RCC 7860 (cell line): Measurements from ENCODE around the gene ZBTB9.
"Not testable (repeated sequence)": the region's sequence is repeated elsewhere in the genome, so short reads cannot be mapped to it uniquely, and the experiment has no call there.

ENCODE experiments used
- DNase-seq: peaks from one replicate; pipeline ENCODE4 v3.0.0-alpha.2; 2015; ENCODE audit warnings: low spot score
- FAIRE-seq: peaks from 2 replicates; lab custom pipeline; 2012; peaks lifted over from hg19 to GRCh38; lab: Jason Lieb, UNC

Gene ZBTB9

GRCh38 chr6:33455051-33455450 is 675 bp downstream of the ZBTB9 start:
- DNase-seq (no peak), FAIRE-seq (no peak)

GRCh38 chr6:33456156-33456555 is 1.8 kb downstream of the ZBTB9 start:
- DNase-seq (no peak), FAIRE-seq (no peak)

GRCh38 chr6:33458676-33459075 is 4.3 kb downstream of the ZBTB9 start:
- FAIRE-seq (no peak), DNase-seq (no peak)

GRCh38 chr6:33459226-33459625 is 4.8 kb downstream of the ZBTB9 start:
- DNase-seq (no peak), FAIRE-seq (no peak)

- DNase-seq (no peak), FAIRE-seq (no peak)
These were observed 11.8 kb downstream of the ZBTB9 start for GRCh38 chr6:33466075-33466735.

GRCh38 chr6:33467091-33467490 is 12.7 kb downstream of the ZBTB9 start:
- DNase-seq (no peak), FAIRE-seq (no peak)

GRCh38 chr6:33469661-33470060 is 15.3 kb downstream of the ZBTB9 start:
- DNase-seq (no peak), FAIRE-seq (no peak)

GRCh38 chr6:33477864-33478263 is 23.5 kb downstream of the ZBTB9 start:
- no peak for DNase-seq
- FAIRE-seq = no peak

- FAIRE-seq (no peak), DNase-seq (no peak)
These were observed 26.8 kb downstream of the ZBTB9 start for GRCh38 chr6:33481192-33481591.

- DNase-seq = not testable (repeated sequence)
These were observed 28.2 kb downstream of the ZBTB9 start for GRCh38 chr6:33482620-33483019.

GRCh38 chr6:33483678-33484077 is 29.3 kb downstream of the ZBTB9 start:
- FAIRE-seq = no peak

More at GRCh38 chr6:33482620-33483019, 28.2 kb downstream of the ZBTB9 start:
- not testable (repeated sequence) for FAIRE-seq

GRCh38 chr6:33484673-33485262 is 30.4 kb downstream of the ZBTB9 start:
- DNase-seq, FAIRE-seq: not testable (repeated sequence)

More at GRCh38 chr6:33483678-33484077, 29.3 kb downstream of the ZBTB9 start:
- no peak for DNase-seq

- FAIRE-seq, DNase-seq: not testable (repeated sequence)
These were observed 31.3 kb downstream of the ZBTB9 start for GRCh38 chr6:33485680-33486079.

GRCh38 chr6:33488339-33488738 is 34.0 kb downstream of the ZBTB9 start:
- no peak for FAIRE-seq
- DNase-seq = no peak

GRCh38 chr6:33490198-33490597 is 35.8 kb downstream of the ZBTB9 start:
- DNase-seq = no peak
- FAIRE-seq = no peak

- FAIRE-seq (no peak), DNase-seq (no peak)
These were observed 36.2 kb downstream of the ZBTB9 start for GRCh38 chr6:33490621-33491020.

GRCh38 chr6:33492093-33492492 is 37.7 kb downstream of the ZBTB9 start:
- DNase-seq (no peak), FAIRE-seq (no peak)

- FAIRE-seq (no peak), DNase-seq (no peak)
These were observed 42.8 kb downstream of the ZBTB9 start for GRCh38 chr6:33497157-33497556.

- FAIRE-seq = no peak
- DNase-seq = no peak
These were observed 48.1 kb downstream of the ZBTB9 start for GRCh38 chr6:33502486-33502885.

- DNase-seq = no peak
- FAIRE-seq = no peak
These were observed 50.1 kb downstream of the ZBTB9 start for GRCh38 chr6:33504486-33504885.

- FAIRE-seq (no peak), DNase-seq (no peak)
These were observed 51.4 kb downstream of the ZBTB9 start for GRCh38 chr6:33505548-33506370.
